GM12872 (cell line): ENCODE results near the gene USP1.

ENCODE experiments used
- CTCF ChIP-seq: IDR thresholded peaks from 3 replicates; pipeline ENCODE4 v1.5.1; 2011; ENCODE audit warnings: low read depth, mild to moderate bottlenecking, low read length, moderate library complexity; ENCODE audit not compliant: insufficient read depth

USP1 gene

GRCh38 chr1:62407398-62408009 is 29.3 kb upstream of the USP1 start:
- TF ChIP-seq CTCF: peak; percentile 62

GRCh38 chr1:62415687-62416086 is 21.2 kb upstream of the USP1 start:
- no peak for TF ChIP-seq CTCF

GRCh38 chr1:62417351-62417999 is 19.4 kb upstream of the USP1 start:
- TF ChIP-seq CTCF: no peak

DNA sequence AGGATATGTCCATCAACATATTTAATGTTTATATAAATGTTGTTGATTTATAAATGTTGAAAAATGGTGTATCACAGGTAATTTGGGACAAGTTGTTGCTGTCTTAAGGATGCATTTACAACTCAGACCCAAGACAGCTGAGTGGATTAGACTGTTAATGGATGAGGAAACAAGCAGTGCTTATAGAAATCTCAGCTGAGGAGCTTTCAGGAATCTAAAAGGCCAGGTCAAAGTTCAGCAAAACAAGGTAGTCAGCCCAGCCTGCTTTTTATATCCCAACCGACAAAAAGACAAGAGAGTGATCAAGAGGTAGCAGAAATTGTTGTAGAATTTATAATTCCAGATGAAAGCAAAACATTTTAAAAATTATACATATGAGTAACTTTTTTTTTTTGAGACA is 16.6 kb upstream of the USP1 start:
- TF ChIP-seq CTCF: no peak

DNA sequence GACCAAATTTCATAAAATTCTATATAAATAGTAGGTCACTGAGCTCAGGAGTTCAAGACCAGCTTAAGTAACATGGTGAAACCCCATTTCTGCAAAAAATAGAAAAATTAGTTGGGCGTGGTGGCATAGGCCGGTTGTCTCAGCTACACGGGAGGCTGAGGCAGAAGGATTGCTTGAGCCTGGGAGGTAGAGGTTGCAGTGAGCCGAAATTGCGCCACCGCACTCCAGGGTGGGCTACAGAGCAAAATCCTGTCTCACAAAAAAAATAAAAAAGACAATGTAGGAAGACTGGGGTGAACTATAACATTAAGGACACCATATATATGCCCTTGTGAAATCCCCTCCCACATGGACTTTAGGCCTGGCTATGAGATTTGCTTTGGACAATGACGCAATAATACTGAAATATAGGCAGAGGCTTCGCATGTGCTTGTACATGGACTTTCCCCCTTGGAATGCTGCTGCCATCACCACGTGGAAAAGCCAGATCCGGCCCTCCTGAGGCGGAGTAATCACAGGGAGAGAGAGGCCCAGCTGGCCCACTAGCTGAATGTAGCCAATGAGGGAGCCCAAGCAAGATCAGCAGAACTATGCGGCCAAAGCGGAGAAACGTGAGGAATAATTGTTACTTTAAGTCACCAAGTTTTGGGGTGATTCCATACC is 13.1 kb upstream of the USP1 start:
- no peak for TF ChIP-seq CTCF

DNA sequence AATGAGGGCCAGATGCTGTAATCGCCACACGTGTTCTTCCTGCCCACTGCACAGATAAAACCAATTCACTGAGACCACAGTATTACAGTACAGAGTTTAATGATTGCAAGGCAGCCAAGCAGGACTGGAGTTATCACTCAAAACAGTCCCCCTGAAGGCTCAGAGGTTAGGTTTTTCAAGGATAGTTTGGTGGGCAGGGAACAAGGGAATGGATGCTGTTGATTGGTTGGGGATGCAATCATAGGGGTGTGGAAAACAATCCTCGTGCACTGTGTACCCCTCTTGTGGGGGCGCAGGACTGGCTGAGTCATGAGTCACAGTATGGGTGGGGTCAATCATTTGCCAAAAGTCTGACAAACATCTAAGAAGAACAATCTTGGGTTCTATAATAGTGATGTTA is 12.4 kb upstream of the USP1 start:
- TF ChIP-seq CTCF: no peak

GRCh38 chr1:62425041-62425440 is 11.8 kb upstream of the USP1 start:
- no peak for TF ChIP-seq CTCF
